NT2/D1 (cell line): Measurements from ENCODE around the gene CAGE1.
A peak's percentile ranks its signal among the peaks of the same experiment; 100 is the strongest.
"Not testable (repeated sequence)": the region's sequence is repeated elsewhere in the genome, so short reads cannot be mapped to it uniquely, and the experiment has no call there.

Experiments used
- DNase-seq: peaks from one replicate; pipeline ENCODE4 v3.0.0-alpha.2; 2011; ENCODE audit warnings: low read depth, low spot score
- H3K27me3 ChIP-seq: 2 replicates; pipeline ENCODE4 v1.6.0; 2011; ENCODE audit warnings: mild to moderate bottlenecking; ENCODE audit not compliant: insufficient read length, insufficient read depth
- H3K36me3 ChIP-seq: 2 replicates; pipeline ENCODE4 v1.6.1; 2011; ENCODE audit warnings: mild to moderate bottlenecking, low read length, mixed read lengths; ENCODE audit not compliant: insufficient read depth, insufficient read length
- H3K4me1 ChIP-seq: 2 replicates; pipeline ENCODE4 v1.5.1; 2011; ENCODE audit not compliant: insufficient read depth, insufficient read length
- H3K4me3 ChIP-seq: 2 replicates; pipeline ENCODE4 v1.5.1; 2011; ENCODE audit warnings: low read depth; ENCODE audit not compliant: insufficient read length
- H3K9ac ChIP-seq: 2 replicates; pipeline ENCODE4 v1.6.0; 2011; ENCODE audit warnings: low read depth; ENCODE audit not compliant: insufficient read length
- H3K9me3 ChIP-seq: 2 replicates; pipeline ENCODE4 v1.5.1; 2011; ENCODE audit warnings: mild to moderate bottlenecking, low read length; ENCODE audit not compliant: insufficient read depth
- SUZ12 ChIP-seq: IDR thresholded peaks from 2 replicates; pipeline ENCODE4 v1.6.1; 2011; ENCODE audit not compliant: insufficient read length, insufficient read depth; ENCODE audit errors: extremely low read depth
- YY1 ChIP-seq: IDR thresholded peaks from 2 replicates; pipeline ENCODE4 v1.6.1; 2011; ENCODE audit not compliant: insufficient read length, insufficient read depth
- ZNF274 ChIP-seq: IDR thresholded peaks from 2 replicates; pipeline ENCODE4 v1.6.1; 2011; ENCODE audit warnings: mild to moderate bottlenecking, low read depth, low read length

CAGE1 gene

DNA sequence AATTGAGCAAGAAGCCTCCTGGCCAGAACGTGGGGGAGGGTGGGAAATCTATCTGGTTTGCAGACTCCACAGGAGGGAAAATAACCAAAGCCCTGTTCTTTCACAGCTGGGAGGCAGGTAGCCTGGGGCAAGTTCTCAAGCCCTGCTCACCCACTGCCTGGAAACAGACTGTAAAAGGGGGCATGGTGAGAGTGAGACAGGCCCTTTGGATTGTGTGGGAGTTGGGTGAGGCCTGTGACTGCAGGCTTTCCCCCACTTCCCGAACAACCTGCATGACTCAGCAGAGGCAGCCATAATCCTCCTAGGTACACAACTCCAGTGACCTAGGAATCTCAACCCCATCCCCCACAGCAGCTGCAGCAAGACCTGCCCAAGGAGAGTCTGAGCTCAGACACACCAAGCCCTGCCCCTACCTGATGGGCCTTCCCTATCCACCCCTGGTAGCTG, 42.0 kb downstream of the CAGE1 start:
- peak overlapping the region; percentile 8 for H3K9ac ChIP-seq
- peak; percentile 60 for DNase-seq
- not testable (repeated sequence) for H3K36me3 ChIP-seq, H3K4me3 ChIP-seq, H3K9me3 ChIP-seq, H3K27me3 ChIP-seq, H3K4me1 ChIP-seq
- peak; percentile 11 for TF ChIP-seq YY1

DNA sequence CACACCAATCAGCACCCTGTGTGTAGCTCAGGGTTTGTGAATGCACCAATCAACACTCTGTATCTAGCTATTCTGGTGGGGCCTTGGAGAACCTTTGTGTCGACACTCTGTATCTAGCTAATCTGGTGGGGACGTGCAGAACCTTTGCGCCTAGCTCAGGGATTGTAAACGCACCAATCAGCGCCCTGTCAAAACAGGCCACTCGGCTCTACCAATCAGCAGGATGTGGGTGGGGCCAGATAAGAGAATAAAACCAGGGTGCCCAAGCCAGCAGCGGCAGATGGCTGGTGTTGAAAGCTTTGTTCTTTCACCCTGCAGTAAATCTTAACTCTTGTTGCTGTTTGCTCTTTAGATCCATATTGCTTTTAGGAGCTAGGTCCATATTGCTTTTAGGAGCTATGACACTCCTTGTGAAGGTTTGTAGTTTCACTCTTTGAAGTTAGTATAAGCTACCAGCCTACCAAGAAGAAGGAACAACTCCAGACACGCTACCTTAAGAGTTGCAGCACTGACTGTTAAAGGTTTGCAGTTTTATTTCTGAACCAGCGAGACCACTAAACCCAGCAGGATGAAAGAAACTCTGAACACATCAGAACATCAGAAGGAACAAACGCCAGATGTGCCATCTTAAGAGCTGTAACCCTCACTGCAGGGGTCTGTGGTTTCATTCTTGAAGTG, 44.6 kb downstream of the CAGE1 start:
- H3K4me1 ChIP-seq, H3K4me3 ChIP-seq, DNase-seq, H3K27me3 ChIP-seq, H3K36me3 ChIP-seq, H3K9ac ChIP-seq: not testable (repeated sequence)
- peaks cover 14% of the 10 kb centered on the region; the same call in 1 of the 2 replicates for H3K9me3 ChIP-seq

DNA sequence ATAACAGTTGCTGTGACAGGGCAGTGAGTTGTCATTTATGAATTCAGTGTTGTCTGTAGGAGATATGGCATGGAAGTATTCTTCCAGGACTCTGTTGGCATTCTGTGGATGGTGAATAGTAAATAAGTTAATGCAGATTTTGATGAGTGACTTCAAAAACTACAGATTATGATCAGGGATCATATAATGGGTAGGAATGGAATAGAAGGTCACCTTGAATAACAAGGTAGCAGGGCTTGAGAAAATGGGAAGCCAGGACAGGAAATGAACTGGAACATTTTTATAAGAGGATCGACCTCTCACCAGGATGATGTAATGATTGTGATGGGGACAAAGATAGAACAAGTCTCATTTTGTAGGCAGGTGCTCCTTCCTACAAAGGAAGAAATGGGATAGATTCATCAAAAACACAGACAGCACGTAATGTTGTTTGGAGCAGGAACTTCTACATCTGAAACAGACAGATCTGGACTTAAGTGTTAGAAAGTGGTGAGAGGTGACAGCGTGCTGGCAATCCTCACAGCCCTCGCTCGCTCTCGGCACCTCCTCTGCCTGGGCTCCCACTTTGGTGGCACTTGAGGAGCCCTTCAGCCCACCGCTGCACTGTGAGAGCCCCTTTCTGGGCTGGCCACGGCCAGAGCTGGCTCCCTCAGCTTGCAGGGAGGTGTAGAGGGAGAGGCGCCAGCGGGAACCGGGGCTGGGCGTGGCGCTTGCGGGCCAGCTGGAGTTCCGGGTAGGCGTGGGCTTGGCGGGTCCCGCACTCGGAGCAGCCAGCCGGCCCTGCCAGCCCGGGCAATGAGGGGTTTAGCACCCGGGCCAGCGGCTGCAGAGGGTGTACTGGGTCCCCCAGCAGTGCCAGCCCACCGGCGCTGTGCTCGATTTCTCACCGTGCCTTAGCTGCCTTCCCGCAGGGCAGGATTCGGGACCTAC, 45.7 kb downstream of the CAGE1 start:
- TF ChIP-seq ZNF274 (no peak), YY1 (no peak), SUZ12 (no peak)
- peaks cover 4% of the 10 kb centered on the region for H3K4me1 ChIP-seq
- no peak overlapping the region for H3K4me3 ChIP-seq
- H3K9ac ChIP-seq = no peak overlapping the region
- no peak for DNase-seq
- H3K9me3 ChIP-seq = peaks cover 14% of the 10 kb centered on the region; the same call in 1 of the 2 replicates
- H3K36me3 ChIP-seq = no peaks in the 10 kb centered on the region
- H3K27me3 ChIP-seq = no peaks in the 10 kb centered on the region

DNA sequence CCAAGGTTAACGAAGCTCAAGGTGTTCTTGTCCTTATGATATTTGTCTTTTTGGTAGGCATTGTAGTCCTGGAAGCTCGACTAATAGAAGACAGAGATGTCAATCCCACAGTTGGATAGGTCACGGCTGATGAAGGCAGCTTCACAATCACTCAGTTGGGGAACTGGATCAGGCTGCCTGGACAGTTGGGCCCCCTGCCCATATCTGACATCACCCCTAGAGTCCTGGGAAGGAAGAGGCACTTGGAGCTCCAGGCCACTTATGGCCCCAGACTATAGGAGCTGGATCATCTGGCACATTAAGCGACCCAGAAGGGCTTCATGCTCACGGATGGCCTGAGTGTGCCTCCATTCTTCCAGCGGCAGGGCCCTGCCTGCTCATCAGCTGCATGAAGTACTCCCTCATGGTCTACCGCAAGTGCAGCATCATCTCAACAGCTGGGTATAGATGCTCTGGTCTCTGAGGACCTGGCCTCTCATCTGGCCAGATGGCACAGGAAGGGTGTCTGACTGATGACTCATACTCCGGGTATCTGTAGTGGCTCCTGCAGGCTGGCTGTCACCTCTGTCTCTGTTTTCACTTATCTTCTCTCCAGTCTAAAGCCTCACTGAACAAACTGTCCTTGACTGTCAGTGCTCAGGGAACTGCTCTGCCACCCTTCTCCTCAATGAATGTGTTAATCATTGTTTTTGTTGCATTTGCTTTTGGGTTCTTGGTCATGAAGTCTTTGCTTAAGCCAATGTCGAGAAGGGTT, 47.4 kb downstream of the CAGE1 start:
- Histone ChIP-seq H3K4me3 (no peak overlapping the region), H3K9me3 (peaks cover 14% of the 10 kb centered on the region; the same call in 1 of the 2 replicates), H3K9ac (no peak overlapping the region), H3K4me1 (no peaks in the 10 kb centered on the region), H3K36me3 (no peaks in the 10 kb centered on the region), H3K27me3 (no peaks in the 10 kb centered on the region)
- no peak for DNase-seq
- no peak for TF ChIP-seq ZNF274
- no peak for TF ChIP-seq SUZ12
- no peak for TF ChIP-seq YY1

DNA sequence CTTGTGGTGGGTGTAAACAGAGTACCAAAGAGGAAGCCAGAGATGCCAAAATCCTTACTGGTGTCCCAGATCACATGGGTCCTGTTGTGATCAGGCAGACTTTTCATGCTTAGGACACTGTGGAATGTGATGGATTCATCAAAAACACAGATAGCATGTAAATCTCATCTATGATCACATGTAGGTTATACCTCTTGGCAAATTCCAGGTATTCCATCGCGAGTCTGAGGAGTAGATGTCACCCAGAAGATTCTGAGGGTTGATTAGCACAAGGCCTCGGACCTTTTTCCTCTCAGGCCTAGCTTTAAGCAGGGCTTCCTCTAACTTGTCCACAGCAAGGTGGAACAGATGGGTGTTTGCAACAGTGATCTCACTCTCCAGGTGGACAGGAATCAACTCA, 48.3 kb downstream of the CAGE1 start:
- no peaks in the 10 kb centered on the region for H3K36me3 ChIP-seq
- H3K4me1 ChIP-seq = no peaks in the 10 kb centered on the region
- TF ChIP-seq SUZ12 (no peak), ZNF274 (no peak), YY1 (no peak)
- peaks cover 14% of the 10 kb centered on the region; the same call in 1 of the 2 replicates for H3K9me3 ChIP-seq
- no peak overlapping the region for H3K9ac ChIP-seq
- no peak overlapping the region for H3K4me3 ChIP-seq
- H3K27me3 ChIP-seq = no peaks in the 10 kb centered on the region
- DNase-seq = no peak

DNA sequence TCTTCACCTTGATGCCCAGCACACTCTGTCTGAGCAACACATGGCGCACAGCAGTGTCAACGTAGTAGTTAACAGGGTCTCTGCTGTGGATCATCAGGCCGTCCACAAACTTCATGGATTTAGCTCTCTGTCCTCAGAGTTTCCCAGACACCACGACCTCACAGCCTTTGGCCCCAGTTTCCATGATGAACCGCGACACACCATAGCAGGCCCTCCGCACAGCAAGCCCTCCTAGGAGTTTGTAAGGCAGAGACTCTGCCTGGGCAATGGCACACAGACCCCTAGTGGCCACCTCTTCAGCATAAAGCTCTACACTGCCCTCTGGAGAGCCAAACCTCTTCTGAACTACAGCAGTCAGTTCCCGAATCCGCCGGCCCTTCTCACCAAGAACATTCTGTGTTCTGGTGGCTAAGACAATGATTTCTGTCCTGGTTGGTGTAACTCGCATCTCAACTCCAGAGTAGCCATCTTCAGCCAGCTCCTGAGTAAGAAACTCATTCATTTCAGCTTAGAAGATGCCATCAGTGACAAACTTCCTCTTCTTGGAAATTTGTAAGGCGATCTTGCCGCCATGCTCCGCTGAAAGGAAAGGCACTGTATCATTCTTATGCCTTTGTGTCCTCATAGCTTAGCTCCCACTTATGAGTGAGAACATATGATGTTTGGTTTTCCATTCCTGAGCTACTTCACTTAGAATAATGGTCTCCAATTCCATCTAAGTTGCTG, 50.4 kb downstream of the CAGE1 start:
- H3K36me3 ChIP-seq, H3K4me3 ChIP-seq, H3K9ac ChIP-seq, H3K27me3 ChIP-seq, H3K4me1 ChIP-seq: not testable (repeated sequence)
- DNase-seq = peak; percentile 38
- H3K9me3 ChIP-seq = peaks cover 14% of the 10 kb centered on the region; the same call in 1 of the 2 replicates

DNA sequence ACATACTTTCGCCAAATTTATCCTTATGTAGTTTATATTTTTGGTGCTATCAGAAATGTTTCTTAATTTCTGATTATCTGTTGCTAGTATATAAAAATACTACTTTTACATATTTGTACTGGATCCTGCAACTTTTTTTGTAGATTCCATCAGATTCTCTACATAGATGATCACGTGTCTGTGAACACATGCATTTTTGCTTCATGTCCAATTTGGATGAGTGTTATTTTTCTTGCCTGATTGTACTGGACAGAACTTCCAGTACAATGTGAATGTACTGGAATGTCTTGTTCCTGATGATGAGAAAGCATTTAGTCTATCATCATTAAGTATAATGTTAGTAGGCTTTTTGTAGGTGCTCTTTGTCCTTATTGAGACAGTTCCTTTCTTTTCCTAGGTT, 51.5 kb downstream of the CAGE1 start:
- Histone ChIP-seq H3K36me3 (no peaks in the 10 kb centered on the region), H3K27me3 (no peaks in the 10 kb centered on the region), H3K9me3 (peaks cover 14% of the 10 kb centered on the region; the same call in 1 of the 2 replicates), H3K9ac (no peak overlapping the region), H3K4me1 (no peaks in the 10 kb centered on the region), H3K4me3 (no peak overlapping the region)
- no peak for DNase-seq
- TF ChIP-seq YY1 = no peak
- no peak for TF ChIP-seq ZNF274
- no peak for TF ChIP-seq SUZ12
